WTC11 (cell line): Measurements from ENCODE around the gene DHX34. TPM values are rescaled to one million over a fixed set of nuclear protein-coding genes. Genes with fewer than 3 reads are reported as not detected.
A peak's percentile ranks its signal among the peaks of the same experiment; 100 is the strongest.

Experiments used
- ATAC-seq: fragments of 200-7000 bp; cut with Tn5 transposase; 2 replicates; pipeline ENCODE4 v1.10.0; 2021; ENCODE audit warnings: mild to moderate bottlenecking, moderate library complexity
- Bru-seq: library from RNA; stranded (reverse); fragments of 400-500 nt; gene quantifications from one replicate; lab custom pipeline; 2021; lab: Mats Ljungman, UMichigan
- CTCF ChIA-PET: fragments of 300-600 bp; sonication (Branson Sonifier 250); formaldehyde crosslinking; loops from one replicate; lab custom pipeline; 2021; ENCODE audit warnings: antibody characterized with exemption; lab: Charles Lee
- POLR2A ChIA-PET: fragments of 350-600 bp; sonication (Branson Sonifier 250); formaldehyde crosslinking; loops from one replicate; lab custom pipeline; 2021; ENCODE audit warnings: antibody characterized with exemption; lab: Charles Lee
- DNase-seq: peaks from one replicate; pipeline ENCODE4 v3.0.0; 2021; ENCODE audit warnings: low spot score
- H3K27ac Mint-ChIP-seq: 2 replicates; pipeline ENCODE4 v1.8.0; 2021; ENCODE audit warnings: mixed read lengths
- H3K27me3 Mint-ChIP-seq: 2 replicates; pipeline ENCODE4 v1.8.0; 2021; ENCODE audit warnings: low read depth, mild to moderate bottlenecking, moderate library complexity, mixed read lengths
- H3K36me3 Mint-ChIP-seq: 2 replicates; pipeline ENCODE4 v1.8.0; 2021; ENCODE audit warnings: mixed read lengths
- H3K4me1 Mint-ChIP-seq: 2 replicates; pipeline ENCODE4 v1.8.0; 2022; ENCODE audit warnings: mixed read lengths
- H3K4me3 Mint-ChIP-seq: 2 replicates; pipeline ENCODE4 v1.8.0; 2021; ENCODE audit warnings: mild to moderate bottlenecking, moderate library complexity, mixed read lengths
- H3K9me3 Mint-ChIP-seq: 2 replicates; pipeline ENCODE4 v1.8.0; 2021; ENCODE audit warnings: mixed read lengths
- ETV6 ChIP-seq: sonication (generic); formaldehyde crosslinking; IDR thresholded peaks from 2 replicates; pipeline ENCODE4 v1.8.1; 2022; ENCODE audit warnings: mild to moderate bottlenecking, missing genetic modification reagents
- FOXK1 ChIP-seq: sonication (generic); formaldehyde crosslinking; IDR thresholded peaks from 2 replicates; pipeline ENCODE4 v1.8.0; 2022; ENCODE audit warnings: mild to moderate bottlenecking, moderate library complexity, missing genetic modification reagents
- FOXP4 ChIP-seq: sonication (generic); formaldehyde crosslinking; IDR thresholded peaks from 2 replicates; pipeline ENCODE4 v1.8.0; 2022; ENCODE audit warnings: mild to moderate bottlenecking, missing genetic modification reagents
- GABPB1 ChIP-seq: sonication (generic); formaldehyde crosslinking; IDR thresholded peaks from 2 replicates; pipeline ENCODE4 v1.8.1; 2023; ENCODE audit warnings: mild to moderate bottlenecking, missing genetic modification reagents
- GTF2I ChIP-seq: fragments of 250-450 bp; sonication (Bioruptor Pico); conservative IDR thresholded peaks from 2 replicates; pipeline ENCODE4 v1.4.0; 2021; ENCODE audit warnings: mild to moderate bottlenecking
- JAZF1 ChIP-seq: fragments of 250-450 bp; sonication (Bioruptor Pico); IDR thresholded peaks from 2 replicates; pipeline ENCODE4 v1.9.0; 2021; ENCODE audit warnings: moderate library complexity, mild to moderate bottlenecking, inconsistent platforms
- NFYB ChIP-seq: sonication (generic); formaldehyde crosslinking; conservative IDR thresholded peaks from 2 replicates; pipeline ENCODE4 v1.8.0; 2022; ENCODE audit warnings: low read depth, missing genetic modification reagents
- PREB ChIP-seq: sonication (generic); formaldehyde crosslinking; IDR thresholded peaks from 2 replicates; pipeline ENCODE4 v1.8.1; 2022; ENCODE audit warnings: mild to moderate bottlenecking, missing genetic modification reagents, moderate library complexity, borderline replicate concordance
- TCF7 ChIP-seq: sonication (generic); formaldehyde crosslinking; IDR thresholded peaks from 2 replicates; pipeline ENCODE4 v1.8.0; 2022; ENCODE audit warnings: mild to moderate bottlenecking, low read depth, missing genetic modification reagents, moderate library complexity
- TEAD1 ChIP-seq: sonication (generic); formaldehyde crosslinking; IDR thresholded peaks from 2 replicates; pipeline ENCODE4 v1.8.0; 2022; ENCODE audit warnings: mild to moderate bottlenecking, missing genetic modification reagents
- ZNF281 ChIP-seq: sonication (generic); formaldehyde crosslinking; IDR thresholded peaks from 2 replicates; pipeline ENCODE4 v1.8.0; 2023; ENCODE audit warnings: mild to moderate bottlenecking, missing genetic modification reagents
- long read RNA-seq, 3 experiments: library from RNA in 1 of 3; library from capped mRNA in 1 of 3; library from polyadenylated mRNA in 1 of 3; unstranded in 2 of 3; stranded (forward) in 1 of 3; transcript quantifications; one replicate each; pipeline ENCODE4 v2.0.0, GENCODE V29; 2021
- total RNA-seq: library from RNA; stranded (reverse); gene quantifications from 3 replicates; pipeline ENCODE4 v1.2.3, GENCODE V29; 2021
- TF ChIP-seq, protein P1 (sequence below): fragments of 200-600 bp; IDR thresholded peaks from 2 replicates; pipeline ENCODE4 v1.8.0; 2022; ENCODE audit warnings: antibody characterized with exemption
- TF ChIP-seq, protein P2 (sequence below): sonication (generic); formaldehyde crosslinking; IDR thresholded peaks from 2 replicates; pipeline ENCODE4 v1.8.1; 2023; ENCODE audit warnings: mild to moderate bottlenecking, missing genetic modification reagents, moderate library complexity
- TF ChIP-seq, protein P3 (sequence below): sonication (generic); formaldehyde crosslinking; IDR thresholded peaks from 2 replicates; pipeline ENCODE4 v1.8.0; 2022; ENCODE audit warnings: mild to moderate bottlenecking, missing genetic modification reagents
- TF ChIP-seq, protein P4 (sequence below): fragments of 250-450 bp; sonication (Bioruptor Pico); IDR thresholded peaks from 2 replicates; pipeline ENCODE4 v2.1.2; 2022; ENCODE audit warnings: mild to moderate bottlenecking, moderate library complexity
- TF ChIP-seq, protein P5 (sequence below): sonication (generic); formaldehyde crosslinking; IDR thresholded peaks from 2 replicates; pipeline ENCODE4 v1.8.0; 2023; ENCODE audit warnings: missing genetic modification reagents, mild to moderate bottlenecking, borderline replicate concordance

DHX34 gene
- total RNA-seq (35.6 to 36.5 TPM (median 35.6 TPM) in 3 replicates), Bru-seq, nascent RNA (percentile 69 among the genes with signal in this experiment)
- long read RNA-seq, experiment 1, full-length matches to known transcripts, result 57 of 166 reads
- long read RNA-seq, experiment 1, partial matches to known transcripts, result 70 of 166 reads
- long read RNA-seq, experiment 1, other reads (novel, unspliced or antisense), result 39 of 166 reads
- long read RNA-seq, experiment 2, full-length matches to known transcripts, result 2 of 17 reads
- long read RNA-seq, experiment 2, partial matches to known transcripts, result 8 of 17 reads
- long read RNA-seq, experiment 2, other reads (novel, unspliced or antisense), result 7 of 17 reads
- long read RNA-seq, experiment 3, partial matches to known transcripts, result 1 of 1 reads
- long read RNA-seq, experiment 3, other reads (novel, unspliced or antisense), result 0 of 1 reads

DNA sequence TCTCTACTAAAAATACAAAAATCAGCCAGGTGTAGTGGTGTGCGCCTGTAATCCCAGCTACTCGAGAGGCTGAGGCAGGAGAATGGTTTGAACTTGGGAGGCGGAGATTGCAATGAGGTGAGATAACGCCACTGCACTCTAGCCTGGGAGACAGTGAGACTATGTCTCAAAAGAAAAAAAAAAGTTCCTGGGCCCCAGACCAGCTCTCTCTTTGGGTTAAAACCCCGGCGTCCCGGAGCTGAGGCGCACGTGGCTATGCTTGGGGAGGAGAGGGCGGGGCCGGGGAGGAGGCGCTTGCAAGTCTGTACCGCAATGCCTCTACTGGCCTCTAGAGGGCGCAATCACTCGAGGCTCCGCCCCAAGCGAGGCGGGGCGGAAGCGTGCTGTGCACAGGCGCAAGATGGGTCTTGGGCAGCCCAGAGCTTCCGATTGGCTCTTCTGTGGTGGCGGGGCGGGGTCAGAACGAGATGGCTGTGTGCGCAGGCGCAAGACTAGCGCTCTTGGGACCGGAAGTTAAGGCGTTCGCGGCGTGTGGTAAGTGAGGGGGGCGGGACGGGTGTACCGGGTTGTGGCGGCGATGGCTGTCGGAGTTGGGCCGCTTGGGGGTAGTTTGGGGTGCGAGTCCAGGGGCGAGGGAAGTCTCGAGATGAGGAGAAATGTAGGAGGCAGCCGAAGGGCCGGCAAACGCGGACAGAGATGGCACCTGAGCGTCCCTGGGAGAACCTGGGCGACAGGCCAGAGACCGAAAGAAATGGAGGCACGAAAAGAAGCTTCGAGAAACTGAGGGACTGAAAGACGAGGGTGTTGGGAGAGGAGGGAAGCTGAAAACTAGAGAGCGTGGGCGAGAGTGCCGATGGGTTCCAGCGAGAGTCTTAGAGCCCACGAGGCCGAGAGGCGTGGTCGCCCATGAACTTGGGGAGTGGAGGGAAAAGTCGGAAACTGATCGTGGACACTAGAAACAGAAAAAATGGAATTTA is at the start of gene DHX34:
Gene DHX34 (plus strand): TSS at position 497 of the 977 bp plus-strand sequence. CDS start 3,716 bp downstream, outside the sequence.
- peaks cover 29% of the 10 kb centered on the region for H3K4me1 Mint-ChIP-seq
- H3K36me3 Mint-ChIP-seq, result peaks cover 34% of the 10 kb centered on the region
- peaks cover 14% of the 10 kb centered on the region for H3K27me3 Mint-ChIP-seq
- DNase-seq (peak; percentile 99), ATAC-seq (peak; percentile 97)
- ChIA-PET CTCF (interaction anchor here (0.6 to 3.6 kb wide), 69 partner anchors 8 to 582 kb away, joined by 3 to 61 read pairs (median 5); partner anchors contain the start of genes C5AR1, C5AR2, CCDC9 and EHD2), POLR2A (interaction anchor here (0.6 to 1.5 kb wide), 11 partner anchors 11 to 302 kb away, joined by 3 to 8 read pairs (median 4); partner anchors contain the start of genes CCDC9 and ZC3H4)
- H3K27ac Mint-ChIP-seq, result peak within 1 kb of the TSS; percentile 86
- 0 out of 2 replicates have a peak, but pooled peaks cover 3% of the 10 kb centered on the region for H3K9me3 Mint-ChIP-seq
- peak within 1 kb of the TSS; percentile 92 for H3K4me3 Mint-ChIP-seq
- TF ChIP-seq TEAD1 (CRISPR knock-in tag) (0 out of 2 replicates have a peak, but pooled peaks have one; percentile 67), PREB (no peak), FOXP4 (peak; percentile 70; the same call in 1 of the 2 replicates), TCF7 (CRISPR knock-in tag) (no peak), GTF2I (no peak), JAZF1 (no peak), ZNF281 (CRISPR knock-in tag) (0 out of 2 replicates have a peak, but pooled peaks have one; percentile 15), NFYB (peak; percentile 88), FOXK1 (CRISPR knock-in tag) (peak; percentile 50; the same call in 1 of the 2 replicates), GABPB1 (CRISPR knock-in tag) (peak; percentile 73), ETV6 (CRISPR knock-in tag) (0 out of 2 replicates have a peak, but pooled peaks have one; percentile 42)
- TF ChIP-seq, protein P1, sequence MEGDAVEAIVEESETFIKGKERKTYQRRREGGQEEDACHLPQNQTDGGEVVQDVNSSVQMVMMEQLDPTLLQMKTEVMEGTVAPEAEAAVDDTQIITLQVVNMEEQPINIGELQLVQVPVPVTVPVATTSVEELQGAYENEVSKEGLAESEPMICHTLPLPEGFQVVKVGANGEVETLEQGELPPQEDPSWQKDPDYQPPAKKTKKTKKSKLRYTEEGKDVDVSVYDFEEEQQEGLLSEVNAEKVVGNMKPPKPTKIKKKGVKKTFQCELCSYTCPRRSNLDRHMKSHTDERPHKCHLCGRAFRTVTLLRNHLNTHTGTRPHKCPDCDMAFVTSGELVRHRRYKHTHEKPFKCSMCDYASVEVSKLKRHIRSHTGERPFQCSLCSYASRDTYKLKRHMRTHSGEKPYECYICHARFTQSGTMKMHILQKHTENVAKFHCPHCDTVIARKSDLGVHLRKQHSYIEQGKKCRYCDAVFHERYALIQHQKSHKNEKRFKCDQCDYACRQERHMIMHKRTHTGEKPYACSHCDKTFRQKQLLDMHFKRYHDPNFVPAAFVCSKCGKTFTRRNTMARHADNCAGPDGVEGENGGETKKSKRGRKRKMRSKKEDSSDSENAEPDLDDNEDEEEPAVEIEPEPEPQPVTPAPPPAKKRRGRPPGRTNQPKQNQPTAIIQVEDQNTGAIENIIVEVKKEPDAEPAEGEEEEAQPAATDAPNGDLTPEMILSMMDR, result peak; percentile 99
- TF ChIP-seq, protein P2, sequence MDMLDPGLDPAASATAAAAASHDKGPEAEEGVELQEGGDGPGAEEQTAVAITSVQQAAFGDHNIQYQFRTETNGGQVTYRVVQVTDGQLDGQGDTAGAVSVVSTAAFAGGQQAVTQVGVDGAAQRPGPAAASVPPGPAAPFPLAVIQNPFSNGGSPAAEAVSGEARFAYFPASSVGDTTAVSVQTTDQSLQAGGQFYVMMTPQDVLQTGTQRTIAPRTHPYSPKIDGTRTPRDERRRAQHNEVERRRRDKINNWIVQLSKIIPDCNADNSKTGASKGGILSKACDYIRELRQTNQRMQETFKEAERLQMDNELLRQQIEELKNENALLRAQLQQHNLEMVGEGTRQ (CRISPR knock-in tag), result peak; percentile 65
- TF ChIP-seq, protein P3, sequence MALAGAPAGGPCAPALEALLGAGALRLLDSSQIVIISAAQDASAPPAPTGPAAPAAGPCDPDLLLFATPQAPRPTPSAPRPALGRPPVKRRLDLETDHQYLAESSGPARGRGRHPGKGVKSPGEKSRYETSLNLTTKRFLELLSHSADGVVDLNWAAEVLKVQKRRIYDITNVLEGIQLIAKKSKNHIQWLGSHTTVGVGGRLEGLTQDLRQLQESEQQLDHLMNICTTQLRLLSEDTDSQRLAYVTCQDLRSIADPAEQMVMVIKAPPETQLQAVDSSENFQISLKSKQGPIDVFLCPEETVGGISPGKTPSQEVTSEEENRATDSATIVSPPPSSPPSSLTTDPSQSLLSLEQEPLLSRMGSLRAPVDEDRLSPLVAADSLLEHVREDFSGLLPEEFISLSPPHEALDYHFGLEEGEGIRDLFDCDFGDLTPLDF (CRISPR knock-in tag), result no peak
- TF ChIP-seq, protein P4, sequence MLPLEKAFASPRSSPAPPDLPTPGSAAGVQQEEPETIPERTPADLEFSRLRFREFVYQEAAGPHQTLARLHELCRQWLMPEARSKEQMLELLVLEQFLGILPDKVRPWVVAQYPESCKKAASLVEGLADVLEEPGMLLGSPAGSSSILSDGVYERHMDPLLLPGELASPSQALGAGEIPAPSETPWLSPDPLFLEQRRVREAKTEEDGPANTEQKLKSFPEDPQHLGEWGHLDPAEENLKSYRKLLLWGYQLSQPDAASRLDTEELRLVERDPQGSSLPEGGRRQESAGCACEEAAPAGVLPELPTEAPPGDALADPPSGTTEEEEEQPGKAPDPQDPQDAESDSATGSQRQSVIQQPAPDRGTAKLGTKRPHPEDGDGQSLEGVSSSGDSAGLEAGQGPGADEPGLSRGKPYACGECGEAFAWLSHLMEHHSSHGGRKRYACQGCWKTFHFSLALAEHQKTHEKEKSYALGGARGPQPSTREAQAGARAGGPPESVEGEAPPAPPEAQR (CRISPR knock-in tag), result no peak
- TF ChIP-seq, protein P5, sequence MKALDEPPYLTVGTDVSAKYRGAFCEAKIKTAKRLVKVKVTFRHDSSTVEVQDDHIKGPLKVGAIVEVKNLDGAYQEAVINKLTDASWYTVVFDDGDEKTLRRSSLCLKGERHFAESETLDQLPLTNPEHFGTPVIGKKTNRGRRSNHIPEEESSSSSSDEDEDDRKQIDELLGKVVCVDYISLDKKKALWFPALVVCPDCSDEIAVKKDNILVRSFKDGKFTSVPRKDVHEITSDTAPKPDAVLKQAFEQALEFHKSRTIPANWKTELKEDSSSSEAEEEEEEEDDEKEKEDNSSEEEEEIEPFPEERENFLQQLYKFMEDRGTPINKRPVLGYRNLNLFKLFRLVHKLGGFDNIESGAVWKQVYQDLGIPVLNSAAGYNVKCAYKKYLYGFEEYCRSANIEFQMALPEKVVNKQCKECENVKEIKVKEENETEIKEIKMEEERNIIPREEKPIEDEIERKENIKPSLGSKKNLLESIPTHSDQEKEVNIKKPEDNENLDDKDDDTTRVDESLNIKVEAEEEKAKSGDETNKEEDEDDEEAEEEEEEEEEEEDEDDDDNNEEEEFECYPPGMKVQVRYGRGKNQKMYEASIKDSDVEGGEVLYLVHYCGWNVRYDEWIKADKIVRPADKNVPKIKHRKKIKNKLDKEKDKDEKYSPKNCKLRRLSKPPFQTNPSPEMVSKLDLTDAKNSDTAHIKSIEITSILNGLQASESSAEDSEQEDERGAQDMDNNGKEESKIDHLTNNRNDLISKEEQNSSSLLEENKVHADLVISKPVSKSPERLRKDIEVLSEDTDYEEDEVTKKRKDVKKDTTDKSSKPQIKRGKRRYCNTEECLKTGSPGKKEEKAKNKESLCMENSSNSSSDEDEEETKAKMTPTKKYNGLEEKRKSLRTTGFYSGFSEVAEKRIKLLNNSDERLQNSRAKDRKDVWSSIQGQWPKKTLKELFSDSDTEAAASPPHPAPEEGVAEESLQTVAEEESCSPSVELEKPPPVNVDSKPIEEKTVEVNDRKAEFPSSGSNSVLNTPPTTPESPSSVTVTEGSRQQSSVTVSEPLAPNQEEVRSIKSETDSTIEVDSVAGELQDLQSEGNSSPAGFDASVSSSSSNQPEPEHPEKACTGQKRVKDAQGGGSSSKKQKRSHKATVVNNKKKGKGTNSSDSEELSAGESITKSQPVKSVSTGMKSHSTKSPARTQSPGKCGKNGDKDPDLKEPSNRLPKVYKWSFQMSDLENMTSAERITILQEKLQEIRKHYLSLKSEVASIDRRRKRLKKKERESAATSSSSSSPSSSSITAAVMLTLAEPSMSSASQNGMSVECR (CRISPR knock-in tag), result no peak; the same call in 1 of the 2 replicates
